Heart left ventricle (tissue), 13 donors: Measurements from ENCODE around the gene SAV1.

Experiments
- POLR2A ChIP-seq, 2 donors: fragments of 450-650 bp; IDR thresholded peaks; one replicate each; pipeline ENCODE4 v1.6.1; 2017; ENCODE audit warnings: antibody characterized with exemption in 2 of 2, mild to moderate bottlenecking in 2 of 2, moderate library complexity in 2 of 2
- TF ChIP-seq, protein P1 (sequence below), 12 donors: fragments of 200-600 bp; sonication (generic) in 4 of 12; IDR thresholded peaks; one replicate each; pipeline versions ENCODE4 v1.5.0 to v1.8.0; 2018 to 2022; ENCODE audit warnings: antibody characterized with exemption in 12 of 12, mild to moderate bottlenecking in 5 of 12
- donor health status: ischemic (EF 13 %, LVEDD 7.1; RV severe dilation, severe dysfunction).
- donor health status: DM: no; HTN: yes; CAD: no.
- donor health status: DM: no; HTN: no; CAD: no.
- donor health status: ischemic (EF 25% LVEDD 6.9; RV normal size, moderate dysfunction).
- donor health status: ischemic (EF 25% LVEDD 5.7; RV mildly dilated, moderate dysfunction).
- donor health status: ischemic (EF 35%, LVEDD 5.7; RV mildly dilated, moderate dysfunction).
- donor health status: nonischemic (EF 11% LVEDD 7.7; RV severe dilation, severe dysfunction).
- donor health status: DM: yes; HTN: yes; CAD: no.
- donor health status: PGD.
- donor health status: ischemic (EF 29% LVEDD 5.4; RV normal size, mild dysfunction).
- donor health status: nonischemic (EF 23%, LVEDD 6.1; RV moderate dilation, normal function).

DNA sequence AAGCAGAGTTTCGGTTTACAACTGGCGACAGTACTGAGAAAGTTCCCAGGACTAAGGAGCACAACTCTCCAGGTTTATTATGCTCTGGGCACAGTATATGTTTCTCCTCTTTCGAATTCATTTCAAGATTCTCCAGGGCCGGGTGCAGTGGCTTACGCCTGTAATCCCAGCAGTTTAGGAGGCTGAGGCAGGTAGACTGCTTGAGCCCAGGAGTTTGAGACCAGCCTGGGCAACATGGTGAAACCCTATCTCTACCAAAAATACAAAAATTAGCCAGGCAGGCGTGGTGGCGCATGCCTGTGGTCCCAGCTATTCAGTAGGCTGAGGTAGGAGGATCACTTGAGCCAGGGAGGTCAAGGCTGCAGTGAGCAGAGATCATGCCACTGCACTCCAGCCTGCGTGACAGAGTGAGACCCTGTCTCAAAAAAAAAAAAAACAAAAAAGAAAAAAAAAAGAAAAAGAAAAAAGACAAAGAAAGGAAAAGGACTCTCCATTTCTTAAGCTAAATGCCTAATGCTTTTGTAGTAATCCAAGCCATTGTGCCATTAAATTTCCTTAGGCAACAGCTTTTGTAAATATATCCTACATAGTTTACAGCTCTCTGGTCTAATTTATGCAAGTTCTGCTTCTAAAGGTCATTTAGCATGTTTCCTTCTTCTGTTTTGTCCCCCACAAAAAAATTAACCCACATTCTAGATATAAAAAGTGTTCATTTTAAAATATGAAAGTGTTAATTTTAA is 73.4 kb downstream of the SAV1 start:
- TF ChIP-seq, protein P1, sequence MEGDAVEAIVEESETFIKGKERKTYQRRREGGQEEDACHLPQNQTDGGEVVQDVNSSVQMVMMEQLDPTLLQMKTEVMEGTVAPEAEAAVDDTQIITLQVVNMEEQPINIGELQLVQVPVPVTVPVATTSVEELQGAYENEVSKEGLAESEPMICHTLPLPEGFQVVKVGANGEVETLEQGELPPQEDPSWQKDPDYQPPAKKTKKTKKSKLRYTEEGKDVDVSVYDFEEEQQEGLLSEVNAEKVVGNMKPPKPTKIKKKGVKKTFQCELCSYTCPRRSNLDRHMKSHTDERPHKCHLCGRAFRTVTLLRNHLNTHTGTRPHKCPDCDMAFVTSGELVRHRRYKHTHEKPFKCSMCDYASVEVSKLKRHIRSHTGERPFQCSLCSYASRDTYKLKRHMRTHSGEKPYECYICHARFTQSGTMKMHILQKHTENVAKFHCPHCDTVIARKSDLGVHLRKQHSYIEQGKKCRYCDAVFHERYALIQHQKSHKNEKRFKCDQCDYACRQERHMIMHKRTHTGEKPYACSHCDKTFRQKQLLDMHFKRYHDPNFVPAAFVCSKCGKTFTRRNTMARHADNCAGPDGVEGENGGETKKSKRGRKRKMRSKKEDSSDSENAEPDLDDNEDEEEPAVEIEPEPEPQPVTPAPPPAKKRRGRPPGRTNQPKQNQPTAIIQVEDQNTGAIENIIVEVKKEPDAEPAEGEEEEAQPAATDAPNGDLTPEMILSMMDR (IDR thresholded peaks at IDR 0.05): no peak
- no peak for TF ChIP-seq POLR2A (IDR thresholded peaks at IDR 0.05)
